Measurements from ENCODE around the gene ZNF330.
"Not testable (repeated sequence)": the region's sequence is repeated elsewhere in the genome, so short reads cannot be mapped to it uniquely, and the experiment has no call there.

ZNF330 gene

GRCh38 chr4:141220691-141221659 is at the start of gene ZNF330:
ZNF330 (plus strand) TSS chr4:141220895; CDS start chr4:141222372, 1,477 bp downstream.
- DNase-seq = peak; percentile 86
- in situ Hi-C loops (cut with HindIII; ENCODE audit: low pct_ligation_motif_present, low pct_unique_long_range_greater_than_20kb, low sequenced_read_pairs) = no loop called here

DNA sequence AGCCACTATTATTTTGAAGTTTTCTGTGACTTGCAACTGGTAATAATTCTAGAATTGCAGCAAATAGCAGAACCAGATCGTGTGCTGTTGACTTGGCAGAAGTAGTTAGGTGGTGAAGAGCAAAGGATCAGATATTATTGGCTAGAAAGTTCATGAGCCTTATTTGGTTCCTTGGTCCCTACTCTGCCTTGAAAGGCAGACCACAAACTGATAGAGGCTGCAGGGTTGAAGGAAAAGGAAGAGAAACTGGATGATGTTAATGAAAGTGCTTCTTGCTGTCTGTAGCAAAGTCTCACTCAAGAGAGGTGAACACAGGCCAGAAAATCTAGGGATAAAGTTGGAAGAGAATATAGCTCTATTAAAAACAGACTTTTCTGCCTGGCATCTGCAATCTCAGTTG is 46.2 kb upstream of the ZNF330 start:
- in situ Hi-C loops (cut with HindIII; ENCODE audit: low pct_ligation_motif_present, low pct_unique_long_range_greater_than_20kb, low sequenced_read_pairs) = no loop called here
- no peak for DNase-seq

DNA sequence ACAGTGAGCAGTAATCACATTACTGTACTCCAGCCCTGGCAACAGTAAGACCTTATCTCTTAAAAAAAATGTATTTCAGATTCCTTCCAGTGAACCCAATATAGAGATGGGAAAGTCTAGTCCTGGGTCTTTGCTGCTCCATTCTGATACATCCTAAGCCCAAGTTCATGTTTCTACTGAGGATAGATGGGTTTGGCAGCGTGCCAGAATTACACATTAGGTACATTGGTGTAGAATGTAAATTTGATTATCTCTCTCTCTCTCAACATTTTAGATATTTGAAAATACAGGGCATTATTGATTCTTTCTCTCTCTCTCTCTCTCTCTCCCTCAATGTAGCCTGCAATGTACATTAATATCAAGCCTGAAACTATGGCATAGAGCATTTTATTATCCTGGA is 43.5 kb upstream of the ZNF330 start:
- no peak for DNase-seq
- in situ Hi-C loops (cut with HindIII; ENCODE audit: low pct_ligation_motif_present, low pct_unique_long_range_greater_than_20kb, low sequenced_read_pairs) = no loop called here

DNA sequence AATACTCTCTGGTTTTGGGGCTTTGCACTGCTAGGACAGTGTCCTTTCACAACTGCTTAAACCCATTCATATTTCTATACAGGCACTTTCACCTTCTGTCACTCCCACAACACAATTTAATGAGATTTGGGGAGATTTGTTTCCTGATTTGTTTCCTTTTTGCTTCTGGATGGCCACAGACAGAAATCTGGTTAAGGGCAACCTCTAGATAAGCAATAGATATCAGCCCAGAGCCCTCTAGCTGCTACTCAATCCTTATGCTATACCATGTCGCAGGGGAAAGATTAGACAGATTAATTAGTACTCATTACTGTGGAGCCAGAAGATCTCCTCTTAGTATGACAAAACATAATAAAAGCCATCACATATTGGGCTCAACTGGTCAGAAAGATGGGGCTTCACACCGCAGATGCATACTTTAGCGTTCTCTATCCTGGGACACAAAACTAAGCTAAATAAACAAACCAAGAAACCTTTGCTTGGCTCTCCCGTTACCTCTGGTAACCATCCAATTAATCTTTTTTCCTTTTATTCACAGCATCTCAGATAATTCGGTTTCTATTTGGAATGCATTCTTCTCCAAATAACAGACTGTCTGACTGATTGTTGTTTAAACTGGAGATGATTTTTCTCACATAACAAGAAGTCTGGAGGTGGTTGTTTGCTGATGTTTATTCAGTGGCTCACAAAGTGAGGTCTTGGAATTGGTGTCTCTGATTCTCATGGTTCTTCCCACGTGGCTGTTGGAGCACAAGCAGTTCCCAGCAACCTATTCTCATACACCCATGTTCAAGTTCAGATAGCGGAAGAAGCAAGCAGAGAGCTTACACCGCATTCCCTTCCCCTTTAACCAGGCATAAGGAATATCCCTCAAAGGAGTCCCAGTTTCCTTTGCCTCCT is 41.0 kb upstream of the ZNF330 start:
- no peak for DNase-seq
- in situ Hi-C loops (cut with HindIII; ENCODE audit: low pct_ligation_motif_present, low pct_unique_long_range_greater_than_20kb, low sequenced_read_pairs) = no loop called here

GRCh38 chr4:141180991-141181761 is 39.5 kb upstream of the ZNF330 start:
- in situ Hi-C loops (cut with HindIII; ENCODE audit: low pct_ligation_motif_present, low pct_unique_long_range_greater_than_20kb, low sequenced_read_pairs) = no loop called here

GRCh38 chr4:141183491-141183890 is 37.2 kb upstream of the ZNF330 start:
- DNase-seq = not testable (repeated sequence)

More at GRCh38 chr4:141180991-141181761, 39.5 kb upstream of the ZNF330 start:
- DNase-seq = peak; percentile 78

GRCh38 chr4:141192564-141192963 is 28.1 kb upstream of the ZNF330 start:
- in situ Hi-C loops (cut with HindIII; ENCODE audit: low pct_ligation_motif_present, low pct_unique_long_range_greater_than_20kb, low sequenced_read_pairs) = no loop called here
- no peak for DNase-seq

More at GRCh38 chr4:141183491-141183890, 37.2 kb upstream of the ZNF330 start:
- in situ Hi-C loops (cut with HindIII; ENCODE audit: low pct_ligation_motif_present, low pct_unique_long_range_greater_than_20kb, low sequenced_read_pairs) = not testable (repeated sequence)

GRCh38 chr4:141193516-141194034 is 27.1 kb upstream of the ZNF330 start:
- DNase-seq = no peak
- in situ Hi-C loops (cut with HindIII; ENCODE audit: low pct_ligation_motif_present, low pct_unique_long_range_greater_than_20kb, low sequenced_read_pairs) = no loop called here

DNA sequence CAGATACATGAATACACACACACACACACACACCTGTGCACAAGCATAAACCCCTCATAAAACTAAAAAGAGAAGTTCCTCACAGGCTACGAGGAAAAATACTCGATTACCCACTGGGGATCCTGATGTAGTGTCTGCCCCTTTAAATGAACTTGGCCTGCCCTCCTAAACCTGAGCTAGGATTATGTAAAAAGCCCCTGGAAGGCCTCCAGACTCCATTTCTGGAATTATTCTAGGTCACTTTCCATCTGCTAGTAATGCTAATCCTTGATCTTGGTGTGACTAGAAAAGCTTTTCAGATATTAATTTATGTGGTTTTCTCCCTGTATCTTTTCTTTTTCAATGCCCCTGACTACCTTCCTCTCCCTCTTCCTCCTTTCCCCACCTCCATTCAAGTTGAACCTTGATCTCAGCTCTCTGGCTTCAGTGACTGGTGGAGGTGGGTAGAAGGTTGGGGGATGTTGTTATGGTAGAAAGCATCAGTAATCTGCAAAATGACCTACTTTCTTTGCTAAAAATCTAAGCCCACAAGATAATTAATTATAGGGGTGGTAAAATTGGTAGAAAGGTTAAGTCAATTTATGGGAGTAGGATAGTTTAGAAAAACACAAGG is 25.5 kb upstream of the ZNF330 start:
- no peak for DNase-seq

GRCh38 chr4:141196227-141196933 is 24.3 kb upstream of the ZNF330 start:
- no peak for DNase-seq
- in situ Hi-C loops (cut with HindIII; ENCODE audit: low pct_ligation_motif_present, low pct_unique_long_range_greater_than_20kb, low sequenced_read_pairs) = no loop called here

More for the DNA sequence above, 25.5 kb upstream of the ZNF330 start:
- in situ Hi-C loops (cut with HindIII; ENCODE audit: low pct_ligation_motif_present, low pct_unique_long_range_greater_than_20kb, low sequenced_read_pairs) = no loop called here

GRCh38 chr4:141207961-141208360 is 12.7 kb upstream of the ZNF330 start:
- in situ Hi-C loops (cut with HindIII; ENCODE audit: low pct_ligation_motif_present, low pct_unique_long_range_greater_than_20kb, low sequenced_read_pairs) = no loop called here
- DNase-seq = no peak

GRCh38 chr4:141210168-141210567 is 10.5 kb upstream of the ZNF330 start:
- DNase-seq = no peak
- in situ Hi-C loops (cut with HindIII; ENCODE audit: low pct_ligation_motif_present, low pct_unique_long_range_greater_than_20kb, low sequenced_read_pairs) = no loop called here

- in situ Hi-C loops (cut with HindIII; ENCODE audit: low pct_ligation_motif_present, low pct_unique_long_range_greater_than_20kb, low sequenced_read_pairs) = no loop called here
- DNase-seq = no peak
These were observed 7.1 kb upstream of the ZNF330 start for GRCh38 chr4:141213550-141213991.

GRCh38 chr4:141215030-141215429 is 5.7 kb upstream of the ZNF330 start:
- DNase-seq = no peak
- in situ Hi-C loops (cut with HindIII; ENCODE audit: low pct_ligation_motif_present, low pct_unique_long_range_greater_than_20kb, low sequenced_read_pairs) = no loop called here

GRCh38 chr4:141216002-141216761 is 4.5 kb upstream of the ZNF330 start:
- DNase-seq = no peak
- in situ Hi-C loops (cut with HindIII; ENCODE audit: low pct_ligation_motif_present, low pct_unique_long_range_greater_than_20kb, low sequenced_read_pairs) = no loop called here

- DNase-seq = peak; percentile 19
- in situ Hi-C loops (cut with HindIII; ENCODE audit: low pct_ligation_motif_present, low pct_unique_long_range_greater_than_20kb, low sequenced_read_pairs) = no loop called here
These were observed 424 bp upstream of the ZNF330 start for GRCh38 chr4:141220271-141220670.
